H9 (cell line): ENCODE data around the gene BICD1. TPM values are rescaled to one million over a fixed set of nuclear protein-coding genes. Genes with fewer than 3 reads are reported as not detected.

Experiments used
- DNase-seq: peaks from one replicate; pipeline ENCODE4 v3.0.0-alpha.2; 2017
- H2AFZ ChIP-seq: one replicate; pipeline ENCODE4 v1.6.1; 2013; ENCODE audit warnings: mild to moderate bottlenecking, low read length, control low read depth, moderate library complexity
- H2AK5ac ChIP-seq: 2 replicates; pipeline ENCODE4 v1.6.1; 2013; ENCODE audit warnings: low read length, control low read depth, mixed read lengths; ENCODE audit not compliant: insufficient read length
- H2BK120ac ChIP-seq: one replicate; pipeline ENCODE4 v1.6.1; 2013; ENCODE audit warnings: low read depth, mild to moderate bottlenecking, low read length, control low read depth, inconsistent platforms; ENCODE audit not compliant: poor library complexity, severe bottlenecking
- H2BK12ac ChIP-seq: 2 replicates; pipeline ENCODE4 v1.6.1; 2013; ENCODE audit warnings: low read length, control low read depth, mixed read lengths, low read depth; ENCODE audit not compliant: insufficient read length
- H2BK15ac ChIP-seq: 2 replicates; pipeline ENCODE4 v1.6.1; 2013; ENCODE audit warnings: low read depth, low read length, control low read depth
- H2BK20ac ChIP-seq: one replicate; pipeline ENCODE4 v1.6.1; 2013; ENCODE audit warnings: low read depth, mild to moderate bottlenecking, low read length, control low read depth, inconsistent platforms; ENCODE audit not compliant: poor library complexity, severe bottlenecking
- H2BK5ac ChIP-seq: 2 replicates; pipeline ENCODE4 v1.6.1; 2013; ENCODE audit warnings: low read length, control low read depth, mixed read lengths; ENCODE audit not compliant: insufficient read length
- H3K14ac ChIP-seq: 2 replicates; pipeline ENCODE4 v1.6.1; 2013; ENCODE audit warnings: low read length, control low read depth; ENCODE audit not compliant: insufficient read depth
- H3K18ac ChIP-seq: 2 replicates; pipeline ENCODE4 v1.6.1; 2013; ENCODE audit warnings: low read depth, mild to moderate bottlenecking, mixed read lengths, low read length, control low read depth; ENCODE audit not compliant: insufficient read length
- H3K23ac ChIP-seq: 2 replicates; pipeline ENCODE4 v1.6.1; 2013; ENCODE audit warnings: low read length, control low read depth, mixed read lengths, low read depth; ENCODE audit not compliant: insufficient read length
- H3K23me2 ChIP-seq: 2 replicates; pipeline ENCODE4 v1.6.1; 2013; ENCODE audit warnings: low read depth, mild to moderate bottlenecking, mixed read lengths, low read length, control low read depth; ENCODE audit not compliant: insufficient read length, poor library complexity, severe bottlenecking
- H3K27ac ChIP-seq: 2 replicates; pipeline ENCODE4 v1.5.1; 2013; ENCODE audit warnings: low read length, control low read depth, mixed read lengths, low read depth; ENCODE audit not compliant: insufficient read length
- H3K27me3 ChIP-seq: 2 replicates; pipeline ENCODE4 v1.6.1; 2013; ENCODE audit warnings: low read length, control low read depth, inconsistent platforms; ENCODE audit not compliant: insufficient read depth
- H3K4ac ChIP-seq: 2 replicates; pipeline ENCODE4 v1.6.1; 2013; ENCODE audit warnings: low read depth, mild to moderate bottlenecking, control low read depth, inconsistent platforms, low read length, moderate library complexity
- H3K4me1 ChIP-seq: 2 replicates; pipeline ENCODE4 v1.6.1; 2013; ENCODE audit warnings: low read length, control low read depth, inconsistent platforms; ENCODE audit not compliant: insufficient read depth
- H3K4me2 ChIP-seq: 2 replicates; pipeline ENCODE4 v1.6.1; 2013; ENCODE audit warnings: low read length, control low read depth, mixed read lengths; ENCODE audit not compliant: insufficient read length, insufficient read depth
- H3K56ac ChIP-seq: 2 replicates; pipeline ENCODE4 v1.6.1; 2013; ENCODE audit warnings: low read depth, mild to moderate bottlenecking, mixed read lengths, low read length, control low read depth; ENCODE audit not compliant: insufficient read length
- H3K79me1 ChIP-seq: 2 replicates; pipeline ENCODE4 v1.6.1; 2013; ENCODE audit warnings: low read depth, mild to moderate bottlenecking, moderate library complexity, low read length, control low read depth, inconsistent platforms; ENCODE audit not compliant: insufficient read depth, poor library complexity, severe bottlenecking
- H3K79me2 ChIP-seq: 2 replicates; pipeline ENCODE4 v1.6.1; 2013; ENCODE audit warnings: low read length, control low read depth, inconsistent platforms; ENCODE audit not compliant: insufficient read depth
- H3K9ac ChIP-seq: 2 replicates; pipeline ENCODE4 v1.6.1; 2013; ENCODE audit warnings: low read length, control low read depth, mixed read lengths; ENCODE audit not compliant: insufficient read length; ENCODE audit errors: extremely low read depth
- H3K9me3 ChIP-seq: one replicate; pipeline ENCODE4 v1.6.1; 2013; ENCODE audit warnings: low read depth, low read length, inconsistent platforms; ENCODE audit not compliant: control insufficient read depth
- H3T11ph ChIP-seq: one replicate; pipeline ENCODE4 v1.6.1; 2013; ENCODE audit warnings: mild to moderate bottlenecking, low read length, control low read depth, inconsistent platforms
- H4K20me1 ChIP-seq: one replicate; pipeline ENCODE4 v1.6.1; 2013; ENCODE audit not compliant: control insufficient read depth, insufficient read length, insufficient read depth
- H4K5ac ChIP-seq: 2 replicates; pipeline ENCODE4 v1.6.1; 2013; ENCODE audit warnings: low read depth, mild to moderate bottlenecking, mixed read lengths, low read length, control low read depth; ENCODE audit not compliant: insufficient read length
- H4K8ac ChIP-seq: replicated peaks from 2 replicates; pipeline ENCODE4 v1.6.1; 2013; ENCODE audit warnings: low read length, control low read depth, mixed read lengths, low read depth; ENCODE audit not compliant: insufficient read length
- H4K91ac ChIP-seq: 2 replicates; pipeline ENCODE4 v1.6.1; 2013; ENCODE audit warnings: low read depth, mild to moderate bottlenecking, moderate library complexity, mixed read lengths, low read length, control low read depth; ENCODE audit not compliant: insufficient read length
- H3K27ac Mint-ChIP-seq, 3 experiments: 2 replicates in 2 of 3; 3 replicates in 1 of 3; pipeline ENCODE4 v1.8.0; 2020 to 2021; ENCODE audit warnings: mixed read lengths in 3 of 3, mild to moderate bottlenecking in 1 of 3, moderate library complexity in 1 of 3
- H3K27me3 Mint-ChIP-seq: 2 replicates; pipeline ENCODE4 v1.8.0; 2021; ENCODE audit warnings: low read depth, mild to moderate bottlenecking, moderate library complexity, mixed read lengths
- H3K36me3 Mint-ChIP-seq, 3 experiments: 2 replicates in 2 of 3; 3 replicates in 1 of 3; pipeline ENCODE4 v1.8.0; 2020 to 2021; ENCODE audit warnings: low read depth in 3 of 3, mixed read lengths in 3 of 3; ENCODE audit not compliant: insufficient read depth in 1 of 3
- H3K4me1 Mint-ChIP-seq, 2 experiments: 2 replicates each; pipeline ENCODE4 v1.8.0; 2020; ENCODE audit warnings: mixed read lengths in 2 of 2
- H3K4me3 Mint-ChIP-seq, 2 experiments: 2 replicates in 1 of 2; 3 replicates in 1 of 2; pipeline ENCODE4 v1.8.0; 2020 to 2021; ENCODE audit warnings: mild to moderate bottlenecking in 2 of 2, mixed read lengths in 2 of 2, moderate library complexity in 1 of 2
- H3K9me3 Mint-ChIP-seq, 2 experiments: 2 replicates in 1 of 2; 3 replicates in 1 of 2; pipeline ENCODE4 v1.8.0; 2020; ENCODE audit warnings: mild to moderate bottlenecking in 2 of 2, mixed read lengths in 2 of 2, moderate library complexity in 1 of 2
- CTCF ChIP-seq: fragments of 200-600 bp; sonication (generic); conservative IDR thresholded peaks from 3 replicates; pipeline ENCODE4 v1.8.0; 2021; ENCODE audit warnings: antibody characterized with exemption, mild to moderate bottlenecking
- total RNA-seq: library from RNA; stranded (reverse); gene quantifications from 2 replicates; pipeline ENCODE4 v1.2.1, GENCODE V29; 2021

Gene BICD1
- total RNA-seq, 1 experiment from 2014 or later = 134 TPM

GRCh38 chr12:32149489-32149888 lies 42.8 kb downstream of the BICD1 start:
- Mint-ChIP-seq H3K9me3 (no peaks in the 10 kb centered on the region), H3K27ac (peak overlapping the region in 1 of 3 experiments; percentile 32; a peak in 1 of 7 replicates), H3K36me3 (peaks cover 16 to 32% (median 25%) of the 10 kb centered on the region in 3 experiments), H3K4me1 (peaks cover 13 to 18% of the 10 kb centered on the region in 2 experiments), H3K4me3 (no peak overlapping the region), H3K27me3 (no peaks in the 10 kb centered on the region)
- Histone ChIP-seq H3K23me2 (no peaks in the 10 kb centered on the region), H3K4me1 (no peaks in the 10 kb centered on the region; the same call in none of the 2 replicates), H4K5ac (no peak overlapping the region), H3K14ac (no peak overlapping the region), H4K8ac (no peak overlapping the region), H4K91ac (no peak overlapping the region), H3K79me2 (no peaks in the 10 kb centered on the region; the same call in 1 of the 2 replicates), H2AK5ac (no peak overlapping the region), H2BK120ac (no peak overlapping the region), H4K20me1 (no peaks in the 10 kb centered on the region), H3K4me2 (no peak overlapping the region), H3K27ac (no peak overlapping the region), H3K27me3 (no peaks in the 10 kb centered on the region), H3K56ac (no peak overlapping the region), H2BK5ac (no peak overlapping the region), H3K4ac (no peak overlapping the region), H3K9me3 (no peaks in the 10 kb centered on the region), H2BK15ac (no peak overlapping the region), H3K79me1 (peaks cover 13% of the 10 kb centered on the region), H3K18ac (no peak overlapping the region), H2BK20ac (no peak overlapping the region), H2AFZ (no peak overlapping the region), H2BK12ac (no peak overlapping the region), H3K23ac (no peak overlapping the region), H3T11ph (no peak overlapping the region), H3K9ac (no peak overlapping the region)
- no peak for DNase-seq
- no peak for TF ChIP-seq CTCF
